CD4-positive, alpha-beta T cell (primary cell): ENCODE data around the gene FGF19. TPM values are rescaled to one million over a fixed set of nuclear protein-coding genes. Genes with fewer than 3 reads are reported as not detected.

Experiments used
- ATAC-seq: fragments of 200-7000 bp; cut with Tn5 transposase; one replicate; pipeline ENCODE4 v1.10.0; 2022; ENCODE audit warnings: mild to moderate bottlenecking; ENCODE audit not compliant: poor library complexity
- CTCF ChIA-PET: fragments of 350-600 bp; sonication (Branson Sonifier 250); formaldehyde crosslinking; loops from one replicate; lab custom pipeline; 2021; ENCODE audit warnings: antibody characterized with exemption, inconsistent platforms; lab: Charles Lee
- POLR2A ChIA-PET: fragments of 350-600 bp; sonication (Branson Sonifier 250); formaldehyde crosslinking; loops from one replicate; lab custom pipeline; 2021; ENCODE audit warnings: antibody characterized with exemption, inconsistent platforms; lab: Charles Lee
- DNase-seq, 14 experiments: peaks; one replicate each; pipeline ENCODE4 v3.0.0-alpha.2; 2013 to 2020; ENCODE audit warnings: mixed read lengths in 2 of 14
- H3K27ac ChIP-seq, 2 donors: one replicate each; pipeline versions ENCODE4 v1.5.1 to v1.7.0; 2013; ENCODE audit warnings: low read length in 2 of 2, low read depth in 1 of 2, mild to moderate bottlenecking in 1 of 2
- H3K27me3 ChIP-seq, 2 experiments: 1 replicate in 1 of 2; 2 replicates in 1 of 2; pipeline versions ENCODE4 v1.6.1 to v1.7.0; 2013; ENCODE audit warnings: low read length in 2 of 2, control low read depth in 1 of 2, mild to moderate bottlenecking in 1 of 2, moderate library complexity in 1 of 2; ENCODE audit not compliant: insufficient read depth in 2 of 2, control insufficient read depth in 1 of 2
- H3K36me3 ChIP-seq: one replicate; pipeline ENCODE4 v1.6.1; 2013; ENCODE audit warnings: low read length, control low read depth; ENCODE audit not compliant: insufficient read depth
- H3K4me1 ChIP-seq: one replicate; pipeline ENCODE4 v1.6.1; 2013; ENCODE audit warnings: low read length, control low read depth; ENCODE audit not compliant: insufficient read depth
- H3K4me3 ChIP-seq: one replicate; pipeline ENCODE4 v1.5.1; 2013; ENCODE audit warnings: mild to moderate bottlenecking, low read length, moderate library complexity
- H3K9me3 ChIP-seq, 2 experiments: 1 replicate in 1 of 2; 2 replicates in 1 of 2; pipeline versions ENCODE4 v1.6.1 to v1.7.0; 2013; ENCODE audit warnings: low read length in 2 of 2, mild to moderate bottlenecking in 2 of 2, control low read depth in 1 of 2, moderate library complexity in 1 of 2; ENCODE audit not compliant: control insufficient read depth in 1 of 2, insufficient read depth in 1 of 2
- H3K27ac Mint-ChIP-seq: one replicate; pipeline ENCODE4 v1.8.0; 2020; ENCODE audit warnings: mixed read lengths
- H3K27me3 Mint-ChIP-seq: one replicate; pipeline ENCODE4 v1.8.0; 2021; ENCODE audit warnings: mixed read lengths
- H3K36me3 Mint-ChIP-seq: one replicate; pipeline ENCODE4 v1.8.0; 2021; ENCODE audit warnings: low read depth, mixed read lengths
- H3K4me1 Mint-ChIP-seq: one replicate; pipeline ENCODE4 v1.8.0; 2021; ENCODE audit warnings: low read depth, mixed read lengths
- H3K4me3 Mint-ChIP-seq: one replicate; pipeline ENCODE4 v1.8.0; 2020; ENCODE audit warnings: mild to moderate bottlenecking, mixed read lengths
- H3K9me3 Mint-ChIP-seq: one replicate; pipeline ENCODE4 v1.8.0; 2020; ENCODE audit warnings: mixed read lengths
- CTCF ChIP-seq: fragments of 200-600 bp; IDR thresholded peaks from one replicate; pipeline ENCODE4 v1.8.0; 2022; ENCODE audit warnings: antibody characterized with exemption, mild to moderate bottlenecking
- intact Hi-C, 2 experiments: fragments of 100-400 bp; cut with DNase I in 1 of 2; cut with micrococcal nuclease in 1 of 2; formaldehyde crosslinking; loops; one replicate each; pipeline versions ENCODE4 v1.15.1 to v1.9.0; 2023 to 2025; cut with DNase I, micrococcal nuclease
- total RNA-seq, 174 experiments: library from RNA in 2 of 174; stranded (reverse) in 2 of 174; gene quantifications; one replicate each; pipeline ENCODE4 v1.2.3 and lab custom pipeline; 2021 to 2026

The FGF19 gene
- total RNA-seq, 2 experiments from 2014 or later, result not detected

DNA sequence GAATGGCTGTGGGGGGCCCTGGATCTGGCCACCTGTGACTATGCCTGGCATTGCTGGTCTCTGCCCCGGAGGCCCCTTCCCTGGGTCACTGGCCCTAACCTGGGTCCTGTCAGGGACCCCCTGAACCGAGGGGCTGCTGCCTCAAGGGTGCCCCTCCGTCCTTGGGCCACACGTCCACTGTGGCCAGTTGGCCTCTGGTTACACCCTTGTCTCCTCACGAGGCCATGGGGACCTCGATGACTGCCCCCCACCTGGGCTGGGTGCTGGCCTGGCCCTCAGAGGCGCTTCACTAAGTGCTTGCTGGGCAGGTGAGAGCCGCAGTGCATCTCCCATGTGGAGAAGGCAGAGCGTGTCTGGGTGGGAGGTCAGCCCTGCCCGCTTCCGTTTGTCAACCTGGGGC, 27.3 kb upstream of the FGF19 start:
- Mint-ChIP-seq H3K27me3 (peaks cover 44% of the 10 kb centered on the region), H3K4me1 (no peaks in the 10 kb centered on the region), H3K4me3 (no peak overlapping the region), H3K27ac (no peak overlapping the region), H3K36me3 (no peaks in the 10 kb centered on the region), H3K9me3 (peaks cover 3% of the 10 kb centered on the region)
- DNase-seq (no peak), ATAC-seq (no peak)
- Histone ChIP-seq H3K27me3 (peaks cover 12 to 43% of the 10 kb centered on the region in 2 experiments), H3K9me3 (peaks cover 11 to 39% of the 10 kb centered on the region in 2 experiments), H3K4me1 (no peaks in the 10 kb centered on the region), H3K4me3 (no peak overlapping the region), H3K36me3 (no peaks in the 10 kb centered on the region), H3K27ac (no peak overlapping the region)
- ChIA-PET CTCF (no interaction called here), POLR2A (no interaction called here)
- no peak for TF ChIP-seq CTCF
- intact Hi-C loops, result no loop called here

GRCh38 chr11:69730500-69730899, 26.7 kb upstream of the FGF19 start:
- no peaks in the 10 kb centered on the region for H3K4me1 ChIP-seq
- Mint-ChIP-seq H3K4me1 (no peaks in the 10 kb centered on the region), H3K27ac (no peak overlapping the region), H3K27me3 (peaks cover 50% of the 10 kb centered on the region), H3K36me3 (no peaks in the 10 kb centered on the region), H3K4me3 (no peak overlapping the region), H3K9me3 (peaks cover 3% of the 10 kb centered on the region)
- H3K27me3 ChIP-seq, result peaks cover 14 to 49% of the 10 kb centered on the region in 2 experiments
- POLR2A ChIA-PET, result no interaction called here
- no peak overlapping the region for H3K4me3 ChIP-seq
- DNase-seq (no peak), ATAC-seq (no peak)
- no peak for TF ChIP-seq CTCF
- CTCF ChIA-PET, result no interaction called here
- H3K9me3 ChIP-seq, result peaks cover 11 to 39% of the 10 kb centered on the region in 2 experiments
- H3K27ac ChIP-seq, result no peak overlapping the region
- intact Hi-C loops, result no loop called here
- no peaks in the 10 kb centered on the region for H3K36me3 ChIP-seq

- Histone ChIP-seq H3K36me3 (no peaks in the 10 kb centered on the region), H3K27ac (no peak overlapping the region), H3K4me1 (no peaks in the 10 kb centered on the region), H3K9me3 (peaks cover 5 to 32% of the 10 kb centered on the region in 2 experiments), H3K27me3 (peaks cover 19 to 54% of the 10 kb centered on the region in 2 experiments), H3K4me3 (no peak overlapping the region)
- Mint-ChIP-seq H3K27me3 (peaks cover 57% of the 10 kb centered on the region), H3K9me3 (no peaks in the 10 kb centered on the region), H3K36me3 (no peaks in the 10 kb centered on the region), H3K27ac (no peak overlapping the region), H3K4me3 (no peak overlapping the region), H3K4me1 (no peaks in the 10 kb centered on the region)
- CTCF ChIA-PET, result no interaction called here
- no peak for TF ChIP-seq CTCF
- POLR2A ChIA-PET, result no interaction called here
- no peak for ATAC-seq
- intact Hi-C loops, result no loop called here
- DNase-seq, result no peak
Observed at GRCh38 chr11:69729252-69729651, 25.4 kb upstream of the FGF19 start.
